ENCODE measurements around the gene PPCS. TPM values are rescaled to one million over a fixed set of nuclear protein-coding genes. Genes with fewer than 3 reads are reported as not detected.

The PPCS gene
- total and polyA plus RNA-seq, 8 donors, result 59.0 to 72.9 (median 64.8) TPM

- intact Hi-C loops (cut with DNase I), result no loop called here
- no peak overlapping the region for H3K27ac ChIP-seq
- H3K27me3 ChIP-seq, result no peaks in the 10 kb centered on the region
- no peaks in the 10 kb centered on the region for H3K36me3 ChIP-seq
- H3K4me1 ChIP-seq, result no peaks in the 10 kb centered on the region
- no peak for DNase-seq
- no peaks in the 10 kb centered on the region for H3K9me3 ChIP-seq
- H3K4me3 ChIP-seq, result no peak overlapping the region
- ATAC-seq, result no peak
- no peak for TF ChIP-seq CTCF (IDR thresholded peaks at IDR 0.05)
These were observed 13.7 kb upstream of the PPCS start for GRCh38 chr1:42442662-42443061.

GRCh38 chr1:42449256-42449655 lies 7.1 kb upstream of the PPCS start:
- no peak overlapping the region for H3K4me3 ChIP-seq

GRCh38 chr1:42450061-42450460 lies 6.3 kb upstream of the PPCS start:
- Histone ChIP-seq H3K4me3 (no peak overlapping the region), H3K4me1 (peaks cover 0 to under 1% of the 10 kb centered on the region in 2 donors), H3K36me3 (no peaks in the 10 kb centered on the region), H3K9me3 (no peaks in the 10 kb centered on the region), H3K27ac (no peak overlapping the region), H3K27me3 (no peaks in the 10 kb centered on the region)
- TF ChIP-seq CTCF (IDR thresholded peaks at IDR 0.05), result no peak
- no peak for ATAC-seq
- intact Hi-C loops (cut with DNase I), result no loop called here
- no peak for DNase-seq

More at GRCh38 chr1:42449256-42449655, 7.1 kb upstream of the PPCS start:
- DNase-seq, result no peak
- no peaks in the 10 kb centered on the region for H3K27me3 ChIP-seq
- intact Hi-C loops (cut with DNase I), result no loop called here
- no peaks in the 10 kb centered on the region for H3K36me3 ChIP-seq
- no peak for TF ChIP-seq CTCF (IDR thresholded peaks at IDR 0.05)
- H3K4me1 ChIP-seq, result no peaks in the 10 kb centered on the region
- H3K27ac ChIP-seq, result no peak overlapping the region
- H3K9me3 ChIP-seq, result no peaks in the 10 kb centered on the region
- no peak for ATAC-seq

GRCh38 chr1:42453386-42453785 lies 3.0 kb upstream of the PPCS start:
- ATAC-seq, result no peak
- no peaks in the 10 kb centered on the region for H3K27me3 ChIP-seq
- H3K27ac ChIP-seq, result no peak overlapping the region
- H3K9me3 ChIP-seq, result no peaks in the 10 kb centered on the region
- H3K4me3 ChIP-seq, result no peak overlapping the region
- no peak for TF ChIP-seq CTCF (IDR thresholded peaks at IDR 0.05)
- H3K36me3 ChIP-seq, result peaks cover 0 to 6% of the 10 kb centered on the region in 2 donors
- peaks cover 5 to 24% of the 10 kb centered on the region in 2 donors for H3K4me1 ChIP-seq
- intact Hi-C loops (cut with DNase I), result no loop called here
- no peak for DNase-seq

GRCh38 chr1:42454403-42454802 lies 1.9 kb upstream of the PPCS start:
- Histone ChIP-seq H3K27me3 (no peaks in the 10 kb centered on the region), H3K4me3 (no peak overlapping the region), H3K4me1 (peaks cover 5 to 29% of the 10 kb centered on the region in 2 donors), H3K27ac (no peak overlapping the region), H3K36me3 (peaks cover 0 to 16% of the 10 kb centered on the region in 2 donors), H3K9me3 (no peaks in the 10 kb centered on the region)
- ATAC-seq (no peak), DNase-seq (no peak)
- TF ChIP-seq CTCF (IDR thresholded peaks at IDR 0.05), result no peak
- intact Hi-C loops (cut with DNase I), result no loop called here

Measured in left lung (tissue), 10 donors.